Immature natural killer cell (primary cell): ENCODE measurements around the gene RGS14. TPM values are rescaled to one million over a fixed set of nuclear protein-coding genes. Genes with fewer than 3 reads are reported as not detected.
"Not testable (repeated sequence)": the region's sequence is repeated elsewhere in the genome, so short reads cannot be mapped to it uniquely, and the experiment has no call there.

Experiments
- DNase-seq, 3 donors: peaks; one replicate each; pipeline ENCODE4 v3.0.0; 2022; ENCODE audit warnings: mixed read lengths in 1 of 3
- H3K27ac Mint-ChIP-seq, 6 donors: one replicate each; pipeline ENCODE4 v1.8.0; 2020; ENCODE audit warnings: mixed read lengths in 6 of 6, mild to moderate bottlenecking in 5 of 6, inconsistent platforms in 4 of 6, moderate library complexity in 3 of 6
- H3K27me3 Mint-ChIP-seq, 3 donors: one replicate each; pipeline ENCODE4 v1.8.0; 2020 to 2021; ENCODE audit warnings: low read depth in 3 of 3, mild to moderate bottlenecking in 3 of 3, mixed read lengths in 3 of 3, moderate library complexity in 3 of 3, inconsistent platforms in 1 of 3
- H3K36me3 Mint-ChIP-seq, 3 donors: one replicate each; pipeline ENCODE4 v1.8.0; 2020; ENCODE audit warnings: mixed read lengths in 3 of 3, inconsistent platforms in 2 of 3, mild to moderate bottlenecking in 2 of 3
- H3K4me1 Mint-ChIP-seq, 2 donors: one replicate each; pipeline ENCODE4 v1.8.0; 2020; ENCODE audit warnings: inconsistent platforms in 2 of 2, mild to moderate bottlenecking in 2 of 2, mixed read lengths in 2 of 2, moderate library complexity in 1 of 2
- H3K4me3 Mint-ChIP-seq, 5 donors: one replicate each; pipeline ENCODE4 v1.8.0; 2020; ENCODE audit warnings: mild to moderate bottlenecking in 5 of 5, mixed read lengths in 5 of 5, inconsistent platforms in 3 of 5, moderate library complexity in 3 of 5
- H3K9me3 Mint-ChIP-seq, 6 donors: one replicate each; pipeline ENCODE4 v1.8.0; 2020; ENCODE audit warnings: mild to moderate bottlenecking in 6 of 6, mixed read lengths in 6 of 6, inconsistent platforms in 4 of 6, moderate library complexity in 3 of 6
- polyA plus RNA-seq, 3 donors: library from polyadenylated mRNA; unstranded; fragments of 300-500 nt; fragmentation: Illumina TruSeq; gene quantifications; one replicate each; pipeline ENCODE4 v1.2.3, GENCODE V29; 2021

The RGS14 gene
- polyA plus RNA-seq, 3 donors from 2014 or later, result 27.1 to 64.5 (median 33.8) TPM

DNA sequence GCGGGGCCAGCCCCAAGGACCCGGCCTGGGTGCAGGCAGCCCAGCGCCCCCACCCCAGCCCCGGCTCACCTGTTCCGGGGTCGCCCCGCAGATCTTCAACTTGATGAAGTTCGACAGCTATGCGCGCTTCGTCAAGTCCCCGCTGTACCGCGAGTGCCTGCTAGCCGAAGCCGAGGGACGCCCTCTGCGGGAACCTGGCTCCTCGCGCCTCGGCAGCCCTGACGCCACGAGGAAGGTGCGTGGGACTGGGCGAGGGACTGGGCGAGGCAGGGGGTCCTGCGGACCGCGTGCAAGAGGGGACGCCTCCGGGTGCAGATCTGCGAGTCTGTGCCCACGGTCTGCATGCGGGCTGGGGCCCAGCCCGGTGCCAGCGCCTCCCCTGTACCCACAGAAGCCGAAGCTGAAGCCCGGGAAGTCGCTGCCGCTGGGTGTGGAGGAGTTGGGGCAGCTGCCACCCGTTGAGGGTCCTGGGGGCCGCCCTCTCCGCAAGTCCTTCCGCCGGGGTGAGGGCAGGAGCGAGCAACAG lies 9.7 kb downstream of the RGS14 start:
- Mint-ChIP-seq H3K4me1 (peaks cover 38 to 44% of the 10 kb centered on the region in 2 donors), H3K27ac (no peak overlapping the region), H3K9me3 (no peaks in the 10 kb centered on the region), H3K36me3 (peaks cover 13 to 18% (median 14%) of the 10 kb centered on the region in 3 donors), H3K27me3 (peaks cover 0 to 4% (median 1%) of the 10 kb centered on the region in 3 donors), H3K4me3 (no peak overlapping the region)
- no peak for DNase-seq

DNA sequence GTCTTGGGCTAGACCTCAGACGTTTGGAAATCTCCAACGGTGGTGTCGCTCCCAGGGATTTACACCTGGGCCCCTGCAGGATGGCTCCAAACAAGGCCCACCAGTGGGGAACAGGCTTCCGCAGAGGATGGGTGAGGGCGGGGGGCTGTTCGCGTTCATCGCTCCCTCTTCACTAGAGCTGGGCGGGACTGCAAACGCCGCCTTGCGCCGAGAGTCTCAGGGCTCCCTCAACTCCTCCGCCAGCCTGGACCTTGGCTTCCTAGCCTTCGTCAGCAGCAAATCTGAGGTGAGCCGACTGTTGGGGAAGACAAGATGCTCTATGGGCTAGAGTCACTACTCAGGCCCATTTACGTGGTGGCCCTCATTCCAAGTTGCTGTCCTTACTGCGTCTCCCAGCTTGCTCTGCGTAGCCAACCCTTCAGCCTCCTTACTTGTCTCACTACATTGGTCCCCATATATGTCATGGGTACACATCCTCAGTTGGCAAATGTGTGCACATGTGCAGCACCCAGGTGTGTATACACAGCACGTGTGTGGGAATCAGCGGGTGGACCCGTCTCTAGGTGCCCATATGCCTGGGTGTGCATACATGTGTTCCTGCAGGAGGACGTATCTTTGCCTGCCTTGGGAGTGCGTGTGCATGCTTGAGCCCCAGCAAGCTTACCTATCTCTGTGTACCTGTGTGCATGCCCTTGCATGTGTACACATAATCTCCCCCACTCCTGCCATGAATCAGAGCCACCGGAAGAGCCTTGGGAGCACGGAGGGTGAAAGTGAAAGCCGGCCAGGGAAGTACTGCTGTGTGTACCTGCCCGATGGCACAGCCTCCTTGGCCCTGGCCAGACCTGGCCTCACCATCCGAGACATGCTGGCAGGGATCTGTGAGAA lies 10.5 kb downstream of the RGS14 start:
- Mint-ChIP-seq H3K4me3 (no peak overlapping the region), H3K36me3 (peaks cover 13 to 21% (median 14%) of the 10 kb centered on the region in 3 donors), H3K4me1 (peaks cover 39 to 44% of the 10 kb centered on the region in 2 donors), H3K27ac (peak overlapping the region in 3 of 6 donors; percentile 40 to 72 (median 43)), H3K9me3 (no peaks in the 10 kb centered on the region), H3K27me3 (peaks cover 0 to 4% (median 1%) of the 10 kb centered on the region in 3 donors)
- no peak for DNase-seq

DNA sequence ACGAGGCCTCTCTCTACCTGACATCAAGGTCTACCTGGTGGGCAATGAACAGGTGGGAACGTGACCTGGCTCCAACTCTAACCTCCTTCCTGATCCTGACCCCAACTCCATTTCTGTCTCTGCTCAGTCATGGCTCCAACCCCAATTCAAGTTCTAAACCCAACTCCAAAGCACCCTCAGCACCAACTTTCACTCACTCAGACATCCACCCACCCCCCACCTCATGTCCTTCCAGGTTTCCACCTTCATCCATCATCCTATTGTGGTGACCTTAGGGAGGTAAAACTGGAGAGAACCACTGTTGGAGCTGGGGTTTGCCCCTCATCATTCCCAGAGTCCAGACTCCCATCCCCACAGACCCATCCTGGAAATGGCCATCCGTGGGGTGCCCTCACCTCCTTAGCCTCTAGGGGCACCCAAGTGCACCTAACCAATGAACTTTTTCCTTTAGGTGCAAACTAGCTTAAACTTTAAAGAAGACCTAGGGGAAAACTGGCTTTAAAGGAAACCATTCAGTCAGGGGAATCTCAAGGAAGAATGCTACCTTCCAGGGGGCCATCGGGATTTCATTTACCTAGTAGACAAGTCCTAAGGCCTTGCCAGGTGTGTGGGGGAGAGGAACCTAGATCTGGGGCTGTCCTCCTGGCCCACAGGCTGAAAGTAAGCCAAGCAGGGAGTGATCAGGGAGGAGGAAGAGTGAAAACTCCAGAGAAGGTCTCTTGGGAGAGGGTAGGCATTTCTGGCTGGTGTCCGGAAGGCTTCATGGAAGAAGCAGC lies 11.3 kb downstream of the RGS14 start:
- H3K4me3 Mint-ChIP-seq, result peak overlapping the region in 2 of 5 donors; percentile 16 to 18
- peak overlapping the region; percentile 53 to 79 (median 68) for H3K27ac Mint-ChIP-seq
- H3K4me1 Mint-ChIP-seq, result peaks cover 39 to 40% of the 10 kb centered on the region in 2 donors
- H3K9me3 Mint-ChIP-seq, result no peaks in the 10 kb centered on the region
- peaks cover 13 to 21% (median 14%) of the 10 kb centered on the region in 3 donors for H3K36me3 Mint-ChIP-seq
- H3K27me3 Mint-ChIP-seq, result peaks cover 0 to 4% (median 1%) of the 10 kb centered on the region in 3 donors
- DNase-seq, result peak in 1 of 3 donors; percentile 32

DNA sequence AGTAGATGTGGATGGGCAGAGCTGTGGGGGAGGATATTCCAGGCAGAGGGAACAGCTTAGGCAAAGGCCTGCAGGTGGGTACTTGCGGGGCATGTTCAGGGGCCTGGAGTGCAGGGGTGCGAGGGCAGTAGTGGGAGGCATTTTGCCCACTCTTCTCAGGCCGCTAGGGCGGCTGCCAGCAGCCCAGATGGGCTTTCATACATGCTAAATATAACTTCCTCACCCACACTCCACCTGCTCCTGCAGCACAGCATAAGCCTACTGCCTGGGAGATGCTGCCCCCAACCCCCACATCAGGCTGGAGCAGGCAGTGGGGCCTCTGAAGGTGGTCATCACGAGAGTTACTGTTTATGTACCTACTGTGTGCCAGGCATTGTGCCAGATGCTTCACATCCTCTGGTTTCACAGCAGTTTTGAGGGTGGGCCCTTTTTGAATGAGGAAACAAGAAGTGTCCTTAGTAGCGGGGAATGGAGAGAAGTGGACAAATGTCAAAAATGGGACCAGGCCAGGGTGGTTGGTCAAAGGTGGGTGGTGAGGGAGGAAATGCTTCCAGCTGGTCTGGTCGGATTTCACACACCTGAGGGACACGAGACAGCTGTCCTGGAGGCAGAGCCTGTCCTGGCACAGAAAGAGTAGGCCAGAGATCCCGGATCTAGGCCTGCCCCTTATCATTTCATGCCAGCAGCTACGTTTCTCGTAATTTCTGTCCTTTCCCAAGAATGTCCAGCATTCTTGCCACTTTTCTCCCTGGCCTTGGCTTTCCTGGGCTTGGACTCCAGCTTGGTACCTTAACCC lies 12.1 kb downstream of the RGS14 start:
- H3K4me3 Mint-ChIP-seq, result no peak overlapping the region
- peak overlapping the region in 4 of 6 donors; percentile 53 to 74 (median 68) for H3K27ac Mint-ChIP-seq

DNA sequence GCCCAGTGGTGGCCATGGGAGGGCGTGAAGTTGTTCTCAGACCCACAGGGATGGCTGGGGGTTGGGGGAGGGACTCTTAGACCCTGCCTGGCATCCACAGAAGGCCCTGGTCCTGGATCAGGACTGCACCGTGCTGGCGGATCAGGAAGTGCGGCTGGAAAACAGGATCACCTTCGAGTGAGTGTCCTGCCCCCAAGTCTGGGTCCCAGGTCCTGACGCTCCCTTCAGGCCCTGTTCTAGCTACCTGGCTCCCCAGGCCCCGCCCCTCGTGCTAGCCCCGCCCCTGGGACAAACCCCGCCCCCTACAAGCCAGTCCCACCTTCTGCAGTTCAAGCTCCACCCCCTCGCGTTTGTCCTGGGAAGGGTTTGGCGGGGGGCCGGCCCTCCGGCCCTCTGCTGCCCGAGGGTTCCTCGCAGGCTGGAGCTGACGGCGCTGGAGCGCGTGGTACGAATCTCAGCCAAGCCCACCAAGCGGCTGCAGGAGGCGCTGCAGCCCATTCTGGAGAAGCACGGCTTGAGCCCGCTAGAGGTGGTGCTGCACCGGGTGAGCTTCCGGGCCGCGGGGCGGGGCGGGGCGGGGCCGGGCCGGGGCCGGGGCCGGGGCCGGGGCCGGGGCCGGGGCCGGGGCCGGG lies 12.9 kb downstream of the RGS14 start:
- Mint-ChIP-seq H3K4me3 (peak overlapping the region in 1 of 5 donors; percentile 21), H3K4me1 (peaks cover 39 to 40% of the 10 kb centered on the region in 2 donors), H3K27me3 (peaks cover 0 to 4% (median 1%) of the 10 kb centered on the region in 3 donors), H3K9me3 (no peaks in the 10 kb centered on the region), H3K36me3 (peaks cover 13 to 21% (median 14%) of the 10 kb centered on the region in 3 donors), H3K27ac (peak overlapping the region in 1 of 6 donors; percentile 34)
- DNase-seq, result peak; percentile 49 to 71 (median 67)

More for the DNA sequence above, 12.1 kb downstream of the RGS14 start:
- Mint-ChIP-seq H3K36me3 (peaks cover 13 to 21% (median 14%) of the 10 kb centered on the region in 3 donors), H3K4me1 (peaks cover 39 to 40% of the 10 kb centered on the region in 2 donors), H3K9me3 (no peaks in the 10 kb centered on the region), H3K27me3 (peaks cover 0 to 4% (median 1%) of the 10 kb centered on the region in 3 donors)
- no peak for DNase-seq

DNA sequence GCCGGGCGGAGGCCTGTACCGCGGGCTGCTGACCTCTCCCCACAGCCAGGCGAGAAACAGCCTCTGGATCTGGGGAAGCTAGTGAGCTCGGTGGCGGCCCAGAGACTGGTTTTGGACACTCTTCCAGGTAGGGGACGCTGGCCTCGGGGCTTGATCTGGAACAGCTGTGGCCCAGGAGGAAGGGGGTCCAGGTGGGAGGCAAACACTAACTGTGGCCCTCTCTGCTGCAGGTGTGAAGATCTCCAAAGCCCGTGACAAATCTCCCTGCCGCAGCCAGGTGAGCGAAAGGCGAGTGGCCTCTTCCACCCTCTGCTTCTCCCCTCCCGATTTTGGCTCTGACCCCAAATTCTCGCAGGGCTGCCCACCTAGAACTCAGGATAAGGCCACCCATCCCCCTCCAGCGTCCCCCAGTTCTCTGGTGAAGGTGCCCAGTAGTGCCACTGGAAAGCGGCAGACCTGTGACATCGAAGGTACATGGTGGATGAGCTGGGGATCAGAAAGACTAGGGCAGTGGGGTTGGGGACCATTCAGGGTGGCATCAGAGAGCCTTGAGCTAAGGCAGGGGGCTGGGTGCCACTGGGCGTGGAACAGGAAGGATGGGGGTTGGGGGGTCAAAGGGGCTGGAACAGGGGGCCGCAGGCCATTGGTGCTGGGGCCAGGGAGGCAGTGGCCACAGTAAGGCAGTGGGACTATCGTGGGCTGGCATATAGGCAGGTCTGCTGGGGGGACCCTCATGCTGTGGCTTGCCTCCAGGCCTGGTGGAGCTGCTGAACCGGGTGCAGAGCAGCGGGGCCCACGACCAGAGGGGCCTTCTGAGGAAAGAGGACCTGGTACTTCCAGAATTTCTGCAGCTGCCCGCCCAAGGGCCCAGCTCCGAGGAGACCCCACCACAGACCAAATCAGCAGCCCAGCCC lies 13.7 kb downstream of the RGS14 start:
- Mint-ChIP-seq H3K27ac (peak overlapping the region in 5 of 6 donors; percentile 31 to 74 (median 60)), H3K9me3 (no peaks in the 10 kb centered on the region), H3K27me3 (peaks cover 0 to 4% (median 3%) of the 10 kb centered on the region in 3 donors), H3K36me3 (peaks cover 13 to 19% (median 14%) of the 10 kb centered on the region in 3 donors), H3K4me1 (peaks cover 39 to 40% of the 10 kb centered on the region in 2 donors), H3K4me3 (peak overlapping the region in 4 of 5 donors; percentile 13 to 68 (median 42))
- no peak for DNase-seq

DNA sequence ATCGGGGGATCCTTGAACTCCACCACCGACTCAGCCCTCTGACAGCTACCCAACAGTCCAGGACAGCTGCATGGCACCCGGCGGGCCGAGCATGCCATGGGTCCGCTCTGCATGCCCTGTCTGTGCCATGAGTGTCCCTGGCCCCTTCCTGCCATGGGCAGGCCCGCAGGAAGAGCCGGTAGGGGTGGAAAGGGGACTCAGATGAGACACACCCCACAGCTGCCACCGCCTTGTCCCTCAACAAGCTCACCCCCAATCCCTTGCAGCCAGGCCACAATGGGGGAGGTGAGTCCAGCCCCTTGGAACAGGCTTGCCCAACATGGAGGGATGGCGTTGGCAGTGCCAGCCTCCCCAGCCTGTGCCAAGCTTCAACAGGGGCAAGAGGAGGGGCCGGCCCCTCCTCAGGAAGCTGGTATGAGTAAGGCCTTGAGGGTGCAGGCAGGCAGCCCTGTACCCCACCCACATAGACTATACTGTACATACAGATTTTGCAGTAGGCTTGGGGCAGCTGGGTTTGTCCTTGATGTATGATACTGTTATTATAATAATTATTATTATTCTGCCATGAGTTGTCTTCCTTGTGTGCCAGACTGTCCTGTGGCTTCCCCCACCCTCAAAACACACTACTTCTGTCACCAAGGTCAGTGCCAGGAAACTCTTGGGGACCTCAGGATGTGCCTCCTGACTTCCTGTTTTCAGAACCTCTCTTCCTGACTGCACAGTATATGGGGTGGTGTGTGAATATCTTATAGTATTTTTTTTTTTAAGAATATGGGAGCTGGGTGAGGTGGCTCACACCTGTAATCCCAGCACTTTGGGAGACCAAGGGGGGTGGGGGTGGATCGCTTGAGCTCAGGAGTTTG lies 14.5 kb downstream of the RGS14 start:
- H3K4me3 Mint-ChIP-seq, result peak overlapping the region in 4 of 5 donors; percentile 10 to 61 (median 52)
- DNase-seq, result no peak
- peaks cover 0 to 4% (median 1%) of the 10 kb centered on the region in 3 donors for H3K27me3 Mint-ChIP-seq
- peaks cover 13 to 18% (median 14%) of the 10 kb centered on the region in 3 donors for H3K36me3 Mint-ChIP-seq
- peaks cover 39 to 40% of the 10 kb centered on the region in 2 donors for H3K4me1 Mint-ChIP-seq
- H3K27ac Mint-ChIP-seq, result peak overlapping the region; percentile 66 to 84 (median 80)
- H3K9me3 Mint-ChIP-seq, result no peaks in the 10 kb centered on the region

DNA sequence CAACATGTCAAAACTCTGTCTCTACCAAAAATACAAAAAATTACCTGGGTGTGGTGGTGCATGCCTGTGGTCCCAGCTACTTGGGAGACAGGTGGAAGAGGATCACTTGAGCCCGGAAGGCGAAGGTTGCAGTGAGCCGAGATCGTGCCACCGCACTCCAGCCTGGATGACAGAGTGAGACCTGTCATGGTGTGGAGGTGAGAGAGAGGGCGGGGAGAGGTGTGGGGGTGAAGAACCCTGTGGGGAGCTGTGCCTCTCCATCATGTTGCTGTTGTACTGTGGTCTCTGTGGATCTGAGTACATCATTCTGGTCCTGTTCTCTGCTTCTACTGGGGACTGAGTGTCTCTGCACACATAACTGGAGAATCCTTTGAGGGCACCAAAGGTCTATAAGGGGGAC lies 15.2 kb downstream of the RGS14 start:
- Mint-ChIP-seq H3K27ac (peak overlapping the region; percentile 66 to 84 (median 80)), H3K36me3 (peaks cover 13 to 18% (median 14%) of the 10 kb centered on the region in 3 donors), H3K4me1 (peaks cover 39 to 40% of the 10 kb centered on the region in 2 donors), H3K4me3 (peak overlapping the region in 2 of 5 donors; percentile 10 to 61), H3K27me3 (peaks cover 0 to 4% (median 1%) of the 10 kb centered on the region in 3 donors), H3K9me3 (no peaks in the 10 kb centered on the region)
- peak in 1 of 3 donors; percentile 22 for DNase-seq

DNA sequence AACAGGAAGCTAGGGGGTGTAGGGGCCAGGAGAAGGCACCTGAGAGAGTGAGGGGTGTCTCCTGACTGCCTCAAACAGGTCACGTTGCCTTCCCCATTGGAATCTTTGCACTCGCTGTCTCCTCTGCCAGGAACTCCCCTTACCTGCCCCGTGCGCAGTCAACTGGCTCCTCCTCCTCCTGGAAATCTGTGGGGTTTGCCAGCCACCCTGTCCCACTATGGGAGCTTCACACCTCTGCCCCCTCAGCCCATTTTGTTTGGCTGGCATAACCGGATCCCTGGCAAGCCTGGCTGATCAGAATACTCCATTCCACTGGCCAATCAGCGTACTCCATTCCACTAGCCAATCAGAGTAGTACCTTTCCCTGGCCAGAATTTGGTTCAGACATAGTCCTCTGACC lies 16.1 kb downstream of the RGS14 start:
- Mint-ChIP-seq H3K27ac (peak overlapping the region in 3 of 6 donors; percentile 71 to 82 (median 79)), H3K27me3 (peaks cover 0 to 4% (median 1%) of the 10 kb centered on the region in 3 donors), H3K9me3 (no peaks in the 10 kb centered on the region), H3K4me3 (no peak overlapping the region), H3K36me3 (peaks cover 5 to 10% (median 7%) of the 10 kb centered on the region in 3 donors), H3K4me1 (peaks cover 32 to 34% of the 10 kb centered on the region in 2 donors)
- DNase-seq, result no peak

DNA sequence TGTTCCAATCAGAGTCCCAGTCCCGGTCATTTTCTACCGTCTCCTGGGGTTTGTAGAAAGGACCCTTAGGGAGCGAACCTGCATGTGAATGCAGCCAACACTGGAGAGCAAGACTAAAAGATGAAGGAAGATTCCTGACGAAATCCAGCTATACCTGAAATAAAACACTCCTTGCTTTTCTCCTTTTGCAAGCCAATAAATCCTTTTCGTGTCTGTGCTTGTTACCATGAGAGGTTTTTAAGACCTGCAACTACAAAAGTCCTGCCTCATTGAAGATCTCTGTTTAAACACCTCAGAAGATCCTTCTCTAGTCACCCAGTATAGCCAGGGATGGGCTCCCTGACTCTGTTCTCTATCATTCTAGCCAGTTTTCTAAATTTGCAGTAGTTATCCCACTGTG lies 16.5 kb downstream of the RGS14 start:
- peak overlapping the region in 4 of 6 donors; percentile 53 to 82 (median 68) for H3K27ac Mint-ChIP-seq
- no peaks in the 10 kb centered on the region for H3K9me3 Mint-ChIP-seq
- H3K4me1 Mint-ChIP-seq, result peaks cover 28 to 30% of the 10 kb centered on the region in 2 donors
- no peak for DNase-seq
- peak overlapping the region in 1 of 5 donors; percentile 25 for H3K4me3 Mint-ChIP-seq
- peaks cover 0 to 3% (median 1%) of the 10 kb centered on the region in 3 donors for H3K27me3 Mint-ChIP-seq
- H3K36me3 Mint-ChIP-seq, result peaks cover 1 to 6% (median 3%) of the 10 kb centered on the region in 3 donors

DNA sequence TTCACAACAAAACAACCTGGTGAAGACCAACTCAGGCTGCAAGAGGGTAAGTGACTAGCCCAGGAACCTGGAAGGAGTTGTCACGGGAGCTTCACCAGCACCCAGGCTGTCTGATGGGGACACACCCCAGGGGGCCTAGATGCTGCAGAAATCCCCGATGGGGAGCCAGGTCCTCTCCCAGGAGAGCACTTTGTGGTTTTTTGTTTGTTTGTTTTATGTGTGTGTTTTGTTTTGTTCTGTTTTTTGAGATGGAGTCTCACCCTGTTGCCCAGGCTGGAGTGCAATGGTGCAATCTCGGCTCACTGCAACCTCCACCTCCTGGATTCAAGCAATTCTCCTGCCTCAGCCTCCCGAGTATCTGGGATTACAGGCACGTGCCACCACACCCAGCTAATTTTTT lies 17.8 kb downstream of the RGS14 start:
- H3K27ac Mint-ChIP-seq, result peak overlapping the region in 1 of 6 donors; percentile 26
- not testable (repeated sequence) for H3K4me3 Mint-ChIP-seq

More for the DNA sequence above, 17.8 kb downstream of the RGS14 start:
- H3K36me3 Mint-ChIP-seq, H3K9me3 Mint-ChIP-seq, H3K27me3 Mint-ChIP-seq, DNase-seq: not testable (repeated sequence)
- H3K4me1 Mint-ChIP-seq, result peaks cover 22 to 27% of the 10 kb centered on the region in 2 donors
